OCI-LY3 (cell line): ENCODE results near the gene FAM216A.

ENCODE experiments used
- H2AFZ ChIP-seq: fragments of 200-600, 300-600 bp; shearing (Covaris generic); 2 replicates; pipeline ENCODE4 v1.6.0; 2014; ENCODE audit warnings: antibody characterized with exemption, low read depth, low read length
- H3K27ac ChIP-seq: fragments of 200-600, 300-600 bp; sonication (generic); 2 replicates; pipeline ENCODE4 v1.5.1; 2014; ENCODE audit warnings: mild to moderate bottlenecking, low read length, moderate library complexity, mixed read lengths
- H3K27me3 ChIP-seq: fragments of 200-600, 300-600 bp; sonication (generic); 2 replicates; pipeline ENCODE4 v1.6.1; 2014; ENCODE audit warnings: low read depth, low read length, mixed read lengths
- H3K36me3 ChIP-seq: fragments of 200-600, 300-600 bp; sonication (generic); replicated peaks from 2 replicates; pipeline ENCODE3; 2014; ENCODE audit warnings: low read depth, low read length, mixed read lengths
- H3K4me1 ChIP-seq: fragments of 300-600, 200-600 bp; sonication (generic); 2 replicates; pipeline ENCODE4 v1.6.1; 2014; ENCODE audit warnings: low read length, mixed read lengths
- H3K4me2 ChIP-seq: fragments of 200-600, 300-600 bp; sonication (generic); 2 replicates; pipeline ENCODE4 v1.6.1; 2014; ENCODE audit warnings: low read length, mixed read lengths
- H3K4me3 ChIP-seq: fragments of 300-600, 200-600 bp; sonication (generic); 2 replicates; pipeline ENCODE4 v1.5.1; 2014; ENCODE audit warnings: antibody characterized with exemption, mild to moderate bottlenecking, low read length, moderate library complexity
- H3K79me2 ChIP-seq: fragments of 300-600, 200-600 bp; shearing (Covaris generic); 2 replicates; pipeline ENCODE4 v1.6.1; 2014; ENCODE audit warnings: mild to moderate bottlenecking, low read length, mixed read lengths
- H3K9ac ChIP-seq: fragments of 300-600, 200-600 bp; shearing (Covaris generic); 2 replicates; pipeline ENCODE4 v1.6.0; 2014; ENCODE audit warnings: mild to moderate bottlenecking, low read length, moderate library complexity
- H3K9me3 ChIP-seq: fragments of 200-600, 300-600 bp; shearing (Covaris generic); 2 replicates; pipeline ENCODE4 v1.6.1; 2014; ENCODE audit warnings: low read length, mixed read lengths; ENCODE audit not compliant: insufficient read depth
- H4K20me1 ChIP-seq: fragments of 200-600, 300-600 bp; sonication (generic); 2 replicates; pipeline ENCODE4 v1.6.1; 2016; ENCODE audit warnings: low read length, mixed read lengths; ENCODE audit not compliant: insufficient read depth
- CTCF ChIP-seq: fragments of 200-600, 300-600 bp; sonication (generic); IDR thresholded peaks from 2 replicates; pipeline ENCODE4 v1.5.1; 2014; ENCODE audit warnings: antibody characterized with exemption, low read length, low read depth
- EZH2phosphoT487 ChIP-seq: fragments of 200-600 bp; shearing (Covaris generic); IDR thresholded peaks from 2 replicates; pipeline ENCODE4 v1.6.1; 2018; ENCODE audit warnings: antibody characterized with exemption, mixed run types, low read depth

FAM216A gene

GRCh38 chr12:110436231-110436630 lies 32.4 kb upstream of the FAM216A start:
- peaks cover 27% of the 10 kb centered on the region for H3K36me3 ChIP-seq
- H3K27me3 ChIP-seq: no peaks in the 10 kb centered on the region
- TF ChIP-seq EZH2phosphoT487: no peak
- no peak for TF ChIP-seq CTCF
- H3K4me2 ChIP-seq: no peak overlapping the region
- no peak overlapping the region for H3K4me3 ChIP-seq
- no peaks in the 10 kb centered on the region for H3K79me2 ChIP-seq
- H3K4me1 ChIP-seq: peaks cover 12% of the 10 kb centered on the region
- H3K27ac ChIP-seq: no peak overlapping the region
- no peak overlapping the region for H2AFZ ChIP-seq
- no peak overlapping the region for H3K9ac ChIP-seq
- H3K9me3 ChIP-seq: no peaks in the 10 kb centered on the region
- H4K20me1 ChIP-seq: no peaks in the 10 kb centered on the region

- Histone ChIP-seq H2AFZ (no peak overlapping the region), H3K36me3 (peaks cover 49% of the 10 kb centered on the region), H3K4me1 (peaks cover 10% of the 10 kb centered on the region), H3K9ac (no peak overlapping the region), H3K27ac (no peak overlapping the region), H3K4me3 (no peak overlapping the region), H3K27me3 (no peaks in the 10 kb centered on the region), H4K20me1 (peaks cover 6% of the 10 kb centered on the region; the same call in 1 of the 2 replicates), H3K79me2 (peaks cover 41% of the 10 kb centered on the region), H3K9me3 (no peaks in the 10 kb centered on the region), H3K4me2 (no peak overlapping the region)
- TF ChIP-seq CTCF (no peak), EZH2phosphoT487 (no peak)
Observed at GRCh38 chr12:110444455-110444854, 24.2 kb upstream of the FAM216A start.

- peak within 1 kb of the TSS; percentile 95 for H3K27ac ChIP-seq
- H2AFZ ChIP-seq: peak within 1 kb of the TSS; percentile 83
Observed at GRCh38 chr12:110449799-110450497, 18.7 kb upstream of the FAM216A start, which contains the start of gene ARPC3. Gene ARPC3 (minus strand): TSS chr12:110450337. CDS start chr12:110450260, 77 bp downstream.

More at GRCh38 chr12:110449799-110450497, 18.7 kb upstream of the FAM216A start, which contains the start of gene ARPC3:
- peak; percentile 78 for TF ChIP-seq CTCF
- TF ChIP-seq EZH2phosphoT487: no peak
- Histone ChIP-seq H3K9ac (peak within 1 kb of the TSS; percentile 98), H3K4me1 (peaks cover 12% of the 10 kb centered on the region), H4K20me1 (peaks cover 6% of the 10 kb centered on the region; the same call in 1 of the 2 replicates), H3K4me3 (peak within 1 kb of the TSS; percentile 98), H3K36me3 (peaks cover 34% of the 10 kb centered on the region), H3K9me3 (no peaks in the 10 kb centered on the region), H3K27me3 (no peaks in the 10 kb centered on the region), H3K4me2 (peak within 1 kb of the TSS; percentile 78), H3K79me2 (peaks cover 49% of the 10 kb centered on the region)
